ENCODE measurements around the gene RYR2. TPM values are rescaled to one million over a fixed set of nuclear protein-coding genes. Genes with fewer than 3 reads are reported as not detected.

The RYR2 gene
- total RNA-seq, 6 donors from 2014 or later, result 1.8 to 23.0 (median 3.7) TPM

DNA sequence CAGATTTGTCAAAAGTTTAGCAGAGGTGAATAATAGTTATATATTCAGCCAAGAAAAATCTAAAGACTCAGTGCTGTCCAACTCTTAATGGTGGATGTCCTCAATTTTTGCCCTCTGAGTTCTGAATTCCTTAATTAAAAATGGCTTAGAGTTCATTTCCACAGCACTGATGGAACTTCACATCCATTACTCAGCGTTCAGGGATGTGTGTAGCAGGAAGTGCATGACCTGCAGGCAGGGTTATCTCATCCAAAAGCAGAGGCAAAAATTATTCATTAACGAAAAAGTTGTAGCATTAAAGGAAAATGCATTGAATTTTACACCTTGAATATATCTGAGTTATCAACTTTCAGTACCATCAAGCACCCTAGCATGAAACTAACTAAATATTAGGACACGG is 752.1 kb downstream of the RYR2 start:
- Histone ChIP-seq H3K36me3 (no peaks in the 10 kb centered on the region), H3K4me1 (no peaks in the 10 kb centered on the region), H3K4me3 (no peak overlapping the region), H3K27ac (no peak overlapping the region), H3K9me3 (no peaks in the 10 kb centered on the region), H3K27me3 (no peaks in the 10 kb centered on the region)
- WGBS, 2 donors, result 25 to 37% methylated on average over 3 of the region's 3 CpGs
- DNase-seq (no peak), ATAC-seq (ENCODE audit: low FRiP score in 2 of 2) (no peak)
- TF ChIP-seq EP300 (IDR thresholded peaks at IDR 0.05) (no peak), POLR2A (IDR thresholded peaks at IDR 0.05) (no peak), POLR2AphosphoS5 (IDR thresholded peaks at IDR 0.05) (no peak), CTCF (IDR thresholded peaks at IDR 0.05) (no peak)

DNA sequence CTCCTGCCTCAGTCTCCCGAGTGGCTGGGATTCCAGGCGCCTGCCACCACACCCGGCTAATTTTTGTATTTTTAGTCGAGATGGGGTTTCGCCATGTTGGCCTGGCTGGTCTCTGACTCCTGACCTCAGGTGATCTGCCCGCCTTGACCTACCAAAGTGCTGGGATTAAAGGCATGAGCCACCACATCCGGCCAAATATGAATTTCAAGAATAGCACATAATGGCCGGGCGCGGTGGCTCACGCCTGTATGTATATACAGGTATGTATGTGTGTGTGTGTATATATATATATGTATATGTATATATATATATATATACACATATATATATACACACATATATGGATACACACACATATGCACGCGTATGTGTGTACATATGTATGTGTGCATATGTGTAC is 753.6 kb downstream of the RYR2 start:
- Histone ChIP-seq H3K9me3 (no peaks in the 10 kb centered on the region), H3K27me3 (no peaks in the 10 kb centered on the region), H3K4me3 (no peak overlapping the region), H3K27ac (no peak overlapping the region), H3K36me3 (no peaks in the 10 kb centered on the region), H3K4me1 (no peaks in the 10 kb centered on the region)
- WGBS, 2 donors, result 81 to 95% methylated on average over 13 of the region's 13 CpGs
- TF ChIP-seq CTCF (IDR thresholded peaks at IDR 0.05) (no peak), POLR2A (IDR thresholded peaks at IDR 0.05) (no peak)
- ATAC-seq (ENCODE audit: low FRiP score in 2 of 2) (no peak), DNase-seq (no peak)

GRCh38 chr1:237799762-237800474 is 757.9 kb downstream of the RYR2 start:
- WGBS, 2 donors, result 64 to 69% methylated on average over 5 of the region's 5 CpGs
- Histone ChIP-seq H3K4me1 (no peaks in the 10 kb centered on the region), H3K27ac (no peak overlapping the region), H3K27me3 (no peaks in the 10 kb centered on the region), H3K36me3 (no peaks in the 10 kb centered on the region), H3K9me3 (no peaks in the 10 kb centered on the region), H3K4me3 (no peak overlapping the region)
- no peak for DNase-seq
- no peak for TF ChIP-seq EP300 (IDR thresholded peaks at IDR 0.05)
- TF ChIP-seq POLR2AphosphoS5 (IDR thresholded peaks at IDR 0.05), result no peak
- no peak for TF ChIP-seq CTCF (IDR thresholded peaks at IDR 0.05)
- TF ChIP-seq POLR2A (IDR thresholded peaks at IDR 0.05), result no peak
- peak in 1 of 2 donors; percentile 57 for ATAC-seq (ENCODE audit: low FRiP score in 2 of 2)

DNA sequence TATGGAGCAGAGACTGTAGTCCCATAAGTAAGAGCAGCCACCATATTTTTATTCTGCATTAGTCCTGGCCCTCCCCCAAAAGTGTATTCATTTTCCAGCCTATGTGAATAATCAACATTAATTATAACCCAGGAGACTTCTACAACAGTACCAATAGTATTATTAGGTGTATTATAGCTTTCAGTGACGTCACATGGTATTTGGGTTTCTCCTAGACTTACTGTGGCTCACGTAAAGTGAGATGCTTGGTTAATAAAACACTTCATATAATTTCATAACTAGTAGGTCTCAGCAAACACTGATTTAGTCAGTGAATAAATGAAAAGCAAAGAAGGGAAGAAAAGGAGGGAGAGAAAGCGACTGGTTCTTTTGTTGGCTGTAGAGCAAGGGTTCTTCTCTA is 762.5 kb downstream of the RYR2 start:
- DNase-seq (no peak), ATAC-seq (ENCODE audit: low FRiP score in 2 of 2) (no peak)
- H3K27me3 ChIP-seq, result no peaks in the 10 kb centered on the region
- WGBS, 2 donors, result 88 to 90% methylated on average over 3 of the region's 3 CpGs
- no peak for TF ChIP-seq POLR2A (IDR thresholded peaks at IDR 0.05)
- TF ChIP-seq CTCF (IDR thresholded peaks at IDR 0.05), result no peak
- no peak for TF ChIP-seq POLR2AphosphoS5 (IDR thresholded peaks at IDR 0.05)
- no peaks in the 10 kb centered on the region for H3K4me1 ChIP-seq
- H3K27ac ChIP-seq, result no peak overlapping the region
- no peaks in the 10 kb centered on the region for H3K36me3 ChIP-seq
- no peaks in the 10 kb centered on the region for H3K9me3 ChIP-seq
- no peak overlapping the region for H3K4me3 ChIP-seq

GRCh38 chr1:237809099-237809498 is 767.1 kb downstream of the RYR2 start:
- no peak for TF ChIP-seq POLR2AphosphoS5 (IDR thresholded peaks at IDR 0.05)
- no peak for TF ChIP-seq POLR2A (IDR thresholded peaks at IDR 0.05)
- no peak for TF ChIP-seq CTCF (IDR thresholded peaks at IDR 0.05)
- no peak for TF ChIP-seq EP300 (IDR thresholded peaks at IDR 0.05)
- no peak overlapping the region for H3K27ac ChIP-seq
- H3K4me3 ChIP-seq, result no peak overlapping the region
- DNase-seq (no peak), ATAC-seq (ENCODE audit: low FRiP score in 2 of 2) (no peak)
- H3K27me3 ChIP-seq, result no peaks in the 10 kb centered on the region
- H3K4me1 ChIP-seq, result no peaks in the 10 kb centered on the region
- H3K36me3 ChIP-seq, result no peaks in the 10 kb centered on the region
- no peaks in the 10 kb centered on the region for H3K9me3 ChIP-seq
- WGBS, 2 donors, result 50 to 51% methylated on average over 2 of the region's 2 CpGs
